NCI-H146 treated with DMSO at 0.1 percent for 48 hours (cell line): ENCODE results near the gene VAV3.
"Not testable (repeated sequence)": the region's sequence is repeated elsewhere in the genome, so short reads cannot be mapped to it uniquely, and the experiment has no call there.

ENCODE experiments used
- DNase-seq: peaks from one replicate; lab custom pipeline; 2025; ENCODE audit not compliant: unreplicated experiment; lab: John Stamatoyannopoulos, UW

VAV3 gene

GRCh38 chr1:107894605-107895004 is 70.4 kb downstream of the VAV3 start:
- DNase-seq = no peak

- not testable (repeated sequence) for DNase-seq
These were observed 71.6 kb downstream of the VAV3 start for GRCh38 chr1:107893350-107893749.

GRCh38 chr1:107889524-107889923 is 75.5 kb downstream of the VAV3 start:
- DNase-seq = no peak

GRCh38 chr1:107883562-107883961 is 81.4 kb downstream of the VAV3 start:
- no peak for DNase-seq

GRCh38 chr1:107879927-107880326 is 85.1 kb downstream of the VAV3 start:
- DNase-seq = no peak

- no peak for DNase-seq
These were observed 85.6 kb downstream of the VAV3 start for GRCh38 chr1:107879346-107879745.

- DNase-seq = no peak
These were observed 87.2 kb downstream of the VAV3 start for GRCh38 chr1:107877745-107878144.

GRCh38 chr1:107877092-107877491 is 87.9 kb downstream of the VAV3 start:
- DNase-seq = no peak

- DNase-seq = no peak
These were observed 89.3 kb downstream of the VAV3 start for GRCh38 chr1:107875689-107876088.

GRCh38 chr1:107874221-107874620 is 90.8 kb downstream of the VAV3 start:
- DNase-seq = no peak

GRCh38 chr1:107871687-107872395 is 93.1 kb downstream of the VAV3 start:
- no peak for DNase-seq

GRCh38 chr1:107871259-107871658 is 93.7 kb downstream of the VAV3 start:
- DNase-seq = no peak

- DNase-seq = no peak
These were observed 94.3 kb downstream of the VAV3 start for GRCh38 chr1:107870696-107871095.

- DNase-seq = no peak
These were observed 97.1 kb downstream of the VAV3 start for GRCh38 chr1:107867897-107868296.

- no peak for DNase-seq
These were observed 97.6 kb downstream of the VAV3 start for GRCh38 chr1:107867422-107867821.

- DNase-seq = no peak
These were observed 98.1 kb downstream of the VAV3 start for GRCh38 chr1:107866870-107867269.

GRCh38 chr1:107865627-107866026 is 99.4 kb downstream of the VAV3 start:
- no peak for DNase-seq

- no peak for DNase-seq
These were observed 101.6 kb downstream of the VAV3 start for GRCh38 chr1:107863342-107863741.

GRCh38 chr1:107862064-107862463 is 102.9 kb downstream of the VAV3 start:
- DNase-seq = no peak

- no peak for DNase-seq
These were observed 106.7 kb downstream of the VAV3 start for GRCh38 chr1:107858323-107858722.

GRCh38 chr1:107851418-107851817 is 113.6 kb downstream of the VAV3 start:
- no peak for DNase-seq

- not testable (repeated sequence) for DNase-seq
These were observed 120.3 kb downstream of the VAV3 start for GRCh38 chr1:107844541-107845194.

GRCh38 chr1:107843989-107844388 is 121.0 kb downstream of the VAV3 start:
- no peak for DNase-seq
